ENCODE data around the gene TGM2.

GRCh38 chr20:38129248-38129865 is 35.7 kb downstream of the TGM2 start:
- TF ChIP-seq, protein P1, sequence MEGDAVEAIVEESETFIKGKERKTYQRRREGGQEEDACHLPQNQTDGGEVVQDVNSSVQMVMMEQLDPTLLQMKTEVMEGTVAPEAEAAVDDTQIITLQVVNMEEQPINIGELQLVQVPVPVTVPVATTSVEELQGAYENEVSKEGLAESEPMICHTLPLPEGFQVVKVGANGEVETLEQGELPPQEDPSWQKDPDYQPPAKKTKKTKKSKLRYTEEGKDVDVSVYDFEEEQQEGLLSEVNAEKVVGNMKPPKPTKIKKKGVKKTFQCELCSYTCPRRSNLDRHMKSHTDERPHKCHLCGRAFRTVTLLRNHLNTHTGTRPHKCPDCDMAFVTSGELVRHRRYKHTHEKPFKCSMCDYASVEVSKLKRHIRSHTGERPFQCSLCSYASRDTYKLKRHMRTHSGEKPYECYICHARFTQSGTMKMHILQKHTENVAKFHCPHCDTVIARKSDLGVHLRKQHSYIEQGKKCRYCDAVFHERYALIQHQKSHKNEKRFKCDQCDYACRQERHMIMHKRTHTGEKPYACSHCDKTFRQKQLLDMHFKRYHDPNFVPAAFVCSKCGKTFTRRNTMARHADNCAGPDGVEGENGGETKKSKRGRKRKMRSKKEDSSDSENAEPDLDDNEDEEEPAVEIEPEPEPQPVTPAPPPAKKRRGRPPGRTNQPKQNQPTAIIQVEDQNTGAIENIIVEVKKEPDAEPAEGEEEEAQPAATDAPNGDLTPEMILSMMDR (optimal IDR thresholded peaks at IDR 0.05 in 1 of 3, IDR thresholded peaks at IDR 0.05 in 1 of 3, conservative IDR thresholded peaks at IDR 0.05 in 1 of 3; ENCODE audit: extremely low read depth in 1 of 3, insufficient read depth in 2 of 3, low read length in 3 of 3), result no peak
- TF ChIP-seq EZH2 (IDR thresholded peaks at IDR 0.05; ENCODE audit: low read length), result no peak
